ENCODE data around the gene TSC2. TPM values are rescaled to one million over a fixed set of nuclear protein-coding genes. Genes with fewer than 3 reads are reported as not detected.
"Not testable (repeated sequence)": the region's sequence is repeated elsewhere in the genome, so short reads cannot be mapped to it uniquely, and the experiment has no call there.

Gene TSC2
- total and polyA plus RNA-seq, 4 donors, result 23.3 to 51.2 (median 28.7) TPM

DNA sequence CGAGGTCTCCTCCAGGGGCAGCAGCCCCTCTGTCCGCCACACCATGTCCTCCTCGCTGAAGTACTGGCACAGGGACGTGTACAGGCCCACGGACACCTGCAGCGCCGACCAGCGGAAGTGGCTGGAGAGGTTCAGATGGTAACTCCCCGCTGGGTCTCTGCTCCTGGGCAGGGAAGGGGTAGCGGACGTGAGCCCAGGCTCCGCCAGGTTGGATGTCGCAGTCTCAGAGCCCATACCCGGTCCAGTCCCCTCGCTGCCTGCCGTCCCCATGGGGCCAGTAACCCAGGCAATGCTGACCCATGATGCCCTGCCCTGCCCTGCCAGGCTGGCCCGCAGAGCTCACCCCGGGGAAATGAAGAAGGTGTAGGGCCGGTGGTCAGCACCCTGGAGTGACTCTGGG lies 54.7 kb downstream of the TSC2 start:
- Histone ChIP-seq H3K4me3 (ENCODE audit: low read depth in 1 of 3, low read length in 3 of 3) (no peak overlapping the region), H3K27ac (ENCODE audit: low read depth in 1 of 2, low read length in 2 of 2) (no peak overlapping the region), H3K9ac (ENCODE audit: low read depth in 1 of 2, low read length in 2 of 2) (no peak overlapping the region), H3K4me1 (ENCODE audit: control insufficient read depth in 4 of 4, insufficient read depth in 4 of 4, low read length in 3 of 4) (no peaks in the 10 kb centered on the region), H3K9me3 (ENCODE audit: control insufficient read depth in 4 of 4, low read length in 3 of 4) (no peaks in the 10 kb centered on the region), H3K36me3 (ENCODE audit: control insufficient read depth in 4 of 4, insufficient read depth in 3 of 4, low read depth in 1 of 4, low read length in 3 of 4) (peaks cover 0 to 23% (median 11%) of the 10 kb centered on the region in 4 donors), H3K27me3 (ENCODE audit: control insufficient read depth in 4 of 4, insufficient read depth in 4 of 4, low read length in 3 of 4) (no peaks in the 10 kb centered on the region)
- 97% methylated on average over 19 of the region's 19 CpGs for WGBS
- TF ChIP-seq, protein P1, sequence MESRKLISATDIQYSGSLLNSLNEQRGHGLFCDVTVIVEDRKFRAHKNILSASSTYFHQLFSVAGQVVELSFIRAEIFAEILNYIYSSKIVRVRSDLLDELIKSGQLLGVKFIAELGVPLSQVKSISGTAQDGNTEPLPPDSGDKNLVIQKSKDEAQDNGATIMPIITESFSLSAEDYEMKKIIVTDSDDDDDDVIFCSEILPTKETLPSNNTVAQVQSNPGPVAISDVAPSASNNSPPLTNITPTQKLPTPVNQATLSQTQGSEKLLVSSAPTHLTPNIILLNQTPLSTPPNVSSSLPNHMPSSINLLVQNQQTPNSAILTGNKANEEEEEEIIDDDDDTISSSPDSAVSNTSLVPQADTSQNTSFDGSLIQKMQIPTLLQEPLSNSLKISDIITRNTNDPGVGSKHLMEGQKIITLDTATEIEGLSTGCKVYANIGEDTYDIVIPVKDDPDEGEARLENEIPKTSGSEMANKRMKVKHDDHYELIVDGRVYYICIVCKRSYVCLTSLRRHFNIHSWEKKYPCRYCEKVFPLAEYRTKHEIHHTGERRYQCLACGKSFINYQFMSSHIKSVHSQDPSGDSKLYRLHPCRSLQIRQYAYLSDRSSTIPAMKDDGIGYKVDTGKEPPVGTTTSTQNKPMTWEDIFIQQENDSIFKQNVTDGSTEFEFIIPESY (IDR thresholded peaks at IDR 0.05), result no peak
- TF ChIP-seq YY1 (IDR thresholded peaks at IDR 0.05), result no peak
- TF ChIP-seq CTCF (IDR thresholded peaks at IDR 0.05; ENCODE audit: low read depth, low read length, missing input control), result no peak
- TF ChIP-seq NR2F2 (IDR thresholded peaks at IDR 0.05), result no peak
- TF ChIP-seq HNF4G (IDR thresholded peaks at IDR 0.05), result no peak
- no peak for TF ChIP-seq JUND (IDR thresholded peaks at IDR 0.05)
- TF ChIP-seq, protein P2, sequence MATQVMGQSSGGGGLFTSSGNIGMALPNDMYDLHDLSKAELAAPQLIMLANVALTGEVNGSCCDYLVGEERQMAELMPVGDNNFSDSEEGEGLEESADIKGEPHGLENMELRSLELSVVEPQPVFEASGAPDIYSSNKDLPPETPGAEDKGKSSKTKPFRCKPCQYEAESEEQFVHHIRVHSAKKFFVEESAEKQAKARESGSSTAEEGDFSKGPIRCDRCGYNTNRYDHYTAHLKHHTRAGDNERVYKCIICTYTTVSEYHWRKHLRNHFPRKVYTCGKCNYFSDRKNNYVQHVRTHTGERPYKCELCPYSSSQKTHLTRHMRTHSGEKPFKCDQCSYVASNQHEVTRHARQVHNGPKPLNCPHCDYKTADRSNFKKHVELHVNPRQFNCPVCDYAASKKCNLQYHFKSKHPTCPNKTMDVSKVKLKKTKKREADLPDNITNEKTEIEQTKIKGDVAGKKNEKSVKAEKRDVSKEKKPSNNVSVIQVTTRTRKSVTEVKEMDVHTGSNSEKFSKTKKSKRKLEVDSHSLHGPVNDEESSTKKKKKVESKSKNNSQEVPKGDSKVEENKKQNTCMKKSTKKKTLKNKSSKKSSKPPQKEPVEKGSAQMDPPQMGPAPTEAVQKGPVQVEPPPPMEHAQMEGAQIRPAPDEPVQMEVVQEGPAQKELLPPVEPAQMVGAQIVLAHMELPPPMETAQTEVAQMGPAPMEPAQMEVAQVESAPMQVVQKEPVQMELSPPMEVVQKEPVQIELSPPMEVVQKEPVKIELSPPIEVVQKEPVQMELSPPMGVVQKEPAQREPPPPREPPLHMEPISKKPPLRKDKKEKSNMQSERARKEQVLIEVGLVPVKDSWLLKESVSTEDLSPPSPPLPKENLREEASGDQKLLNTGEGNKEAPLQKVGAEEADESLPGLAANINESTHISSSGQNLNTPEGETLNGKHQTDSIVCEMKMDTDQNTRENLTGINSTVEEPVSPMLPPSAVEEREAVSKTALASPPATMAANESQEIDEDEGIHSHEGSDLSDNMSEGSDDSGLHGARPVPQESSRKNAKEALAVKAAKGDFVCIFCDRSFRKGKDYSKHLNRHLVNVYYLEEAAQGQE (IDR thresholded peaks at IDR 0.05), result no peak
- no peak for DNase-seq (ENCODE audit: low spot score)

- not testable (repeated sequence) for H3K9ac ChIP-seq (ENCODE audit: low read depth in 1 of 2, low read length in 2 of 2); H3K4me1 ChIP-seq (ENCODE audit: control insufficient read depth in 4 of 4, insufficient read depth in 4 of 4, low read length in 3 of 4); H3K27ac ChIP-seq (ENCODE audit: low read depth in 1 of 2, low read length in 2 of 2); DNase-seq (ENCODE audit: low spot score); H3K27me3 ChIP-seq (ENCODE audit: control insufficient read depth in 4 of 4, insufficient read depth in 4 of 4, low read length in 3 of 4); H3K9me3 ChIP-seq (ENCODE audit: control insufficient read depth in 4 of 4, low read length in 3 of 4); H3K4me3 ChIP-seq (ENCODE audit: low read depth in 1 of 3, low read length in 3 of 3)
- WGBS, result over 99% methylated on average over 17 of the region's 20 CpGs
- H3K36me3 ChIP-seq (ENCODE audit: control insufficient read depth in 4 of 4, insufficient read depth in 3 of 4, low read depth in 1 of 4, low read length in 3 of 4), result peaks cover 0 to 29% (median 14%) of the 10 kb centered on the region in 4 donors
These were observed 56.7 kb downstream of the TSC2 start for GRCh38 chr16:2104464-2104863.

DNA sequence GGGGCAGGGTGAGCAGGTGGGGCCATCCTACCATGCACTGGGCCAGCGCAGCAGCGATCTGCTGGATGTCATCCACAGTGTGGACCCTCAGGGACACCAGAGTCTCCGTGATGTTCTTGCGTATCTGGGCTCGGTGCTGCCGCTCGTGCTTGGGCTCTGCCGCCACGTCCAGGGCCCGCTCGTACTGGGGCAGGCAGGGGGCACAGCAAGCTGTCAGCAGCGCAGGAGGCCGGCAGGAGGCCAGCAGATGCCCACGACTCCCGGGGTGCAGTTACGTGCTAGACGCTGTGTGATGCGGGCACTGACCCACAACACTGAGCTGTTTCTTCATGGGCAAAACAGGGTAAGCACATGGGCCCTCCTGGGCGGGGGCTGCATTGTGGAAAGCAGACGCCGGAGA lies 57.5 kb downstream of the TSC2 start:
- not testable (repeated sequence) for H3K4me1 ChIP-seq (ENCODE audit: control insufficient read depth in 4 of 4, insufficient read depth in 4 of 4, low read length in 3 of 4); H3K9ac ChIP-seq (ENCODE audit: low read depth in 1 of 2, low read length in 2 of 2); H3K4me3 ChIP-seq (ENCODE audit: low read depth in 1 of 3, low read length in 3 of 3); DNase-seq (ENCODE audit: low spot score); H3K27ac ChIP-seq (ENCODE audit: low read depth in 1 of 2, low read length in 2 of 2); H3K9me3 ChIP-seq (ENCODE audit: control insufficient read depth in 4 of 4, low read length in 3 of 4); H3K27me3 ChIP-seq (ENCODE audit: control insufficient read depth in 4 of 4, insufficient read depth in 4 of 4, low read length in 3 of 4)
- whole genome bisulfite sequencing, result 97% methylated on average over 21 of the region's 21 CpGs
- peaks cover 0 to 27% (median 12%) of the 10 kb centered on the region in 4 donors for H3K36me3 ChIP-seq (ENCODE audit: control insufficient read depth in 4 of 4, insufficient read depth in 3 of 4, low read depth in 1 of 4, low read length in 3 of 4)

DNA sequence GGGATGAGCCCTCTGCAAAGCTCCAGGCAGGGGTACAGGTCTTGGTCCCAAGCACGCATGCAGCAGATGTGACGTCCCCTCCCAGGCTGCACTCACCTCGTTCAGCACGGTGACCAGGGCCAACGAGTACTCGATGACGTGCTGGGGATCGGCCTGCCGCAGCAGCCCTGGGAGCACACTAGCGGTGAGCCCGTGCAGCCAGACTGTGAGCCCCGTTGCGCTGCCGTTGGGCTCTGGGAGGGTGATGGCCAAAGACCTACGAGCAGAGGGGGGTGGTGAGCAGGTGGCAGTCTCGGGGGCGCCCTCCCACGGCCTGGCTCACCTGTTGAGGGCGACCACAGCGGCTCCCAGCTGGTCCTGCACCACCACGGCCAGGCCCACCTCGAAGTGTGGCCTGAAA lies 58.0 kb downstream of the TSC2 start:
- not testable (repeated sequence) for H3K9me3 ChIP-seq (ENCODE audit: control insufficient read depth in 4 of 4, low read length in 3 of 4); H3K4me3 ChIP-seq (ENCODE audit: low read depth in 1 of 3, low read length in 3 of 3); H3K27me3 ChIP-seq (ENCODE audit: control insufficient read depth in 4 of 4, insufficient read depth in 4 of 4, low read length in 3 of 4); H3K9ac ChIP-seq (ENCODE audit: low read depth in 1 of 2, low read length in 2 of 2); DNase-seq (ENCODE audit: low spot score); H3K4me1 ChIP-seq (ENCODE audit: control insufficient read depth in 4 of 4, insufficient read depth in 4 of 4, low read length in 3 of 4); H3K27ac ChIP-seq (ENCODE audit: low read depth in 1 of 2, low read length in 2 of 2)
- 87% methylated on average over 19 of the region's 22 CpGs for WGBS
- H3K36me3 ChIP-seq (ENCODE audit: control insufficient read depth in 4 of 4, insufficient read depth in 3 of 4, low read depth in 1 of 4, low read length in 3 of 4), result peaks cover 0 to 29% (median 13%) of the 10 kb centered on the region in 4 donors

- 95% methylated on average over 38 of the region's 38 CpGs for WGBS
- H3K36me3 ChIP-seq (ENCODE audit: control insufficient read depth in 4 of 4, insufficient read depth in 3 of 4, low read depth in 1 of 4, low read length in 3 of 4), result peaks cover 0 to 33% (median 13%) of the 10 kb centered on the region in 4 donors
- H3K4me3 ChIP-seq (ENCODE audit: low read depth in 1 of 3, low read length in 3 of 3); DNase-seq (ENCODE audit: low spot score); H3K9me3 ChIP-seq (ENCODE audit: control insufficient read depth in 4 of 4, low read length in 3 of 4); H3K27ac ChIP-seq (ENCODE audit: low read depth in 1 of 2, low read length in 2 of 2); H3K27me3 ChIP-seq (ENCODE audit: control insufficient read depth in 4 of 4, insufficient read depth in 4 of 4, low read length in 3 of 4); H3K4me1 ChIP-seq (ENCODE audit: control insufficient read depth in 4 of 4, insufficient read depth in 4 of 4, low read length in 3 of 4); H3K9ac ChIP-seq (ENCODE audit: low read depth in 1 of 2, low read length in 2 of 2): not testable (repeated sequence)
These were observed 58.4 kb downstream of the TSC2 start for GRCh38 chr16:2106211-2106610.

All from liver (tissue), 9 donors.